ENCODE results near the gene CYP2W1.

- TF ChIP-seq CTCF (IDR thresholded peaks at IDR 0.05) (no peak), POLR2AphosphoS5 (IDR thresholded peaks at IDR 0.05) (no peak), POLR2A (IDR thresholded peaks at IDR 0.05) (no peak), EP300 (IDR thresholded peaks at IDR 0.05) (no peak)
These were observed 24.9 kb downstream of the CYP2W1 start for GRCh38 chr7:1007901-1008300.

All from gastroesophageal sphincter (tissue), 3 donors.